HG03095 (cell line): ENCODE measurements around the gene PAQR5.
"Not testable (repeated sequence)": the region's sequence is repeated elsewhere in the genome, so short reads cannot be mapped to it uniquely, and the experiment has no call there.

ENCODE experiments used
- ATAC-seq: cut with Tn5 transposase; IDR thresholded peaks from one replicate; pipeline ENCODE4 v1.9.1; 2021; ENCODE audit warnings: moderate library complexity; ENCODE audit not compliant: unreplicated experiment

Gene PAQR5

DNA sequence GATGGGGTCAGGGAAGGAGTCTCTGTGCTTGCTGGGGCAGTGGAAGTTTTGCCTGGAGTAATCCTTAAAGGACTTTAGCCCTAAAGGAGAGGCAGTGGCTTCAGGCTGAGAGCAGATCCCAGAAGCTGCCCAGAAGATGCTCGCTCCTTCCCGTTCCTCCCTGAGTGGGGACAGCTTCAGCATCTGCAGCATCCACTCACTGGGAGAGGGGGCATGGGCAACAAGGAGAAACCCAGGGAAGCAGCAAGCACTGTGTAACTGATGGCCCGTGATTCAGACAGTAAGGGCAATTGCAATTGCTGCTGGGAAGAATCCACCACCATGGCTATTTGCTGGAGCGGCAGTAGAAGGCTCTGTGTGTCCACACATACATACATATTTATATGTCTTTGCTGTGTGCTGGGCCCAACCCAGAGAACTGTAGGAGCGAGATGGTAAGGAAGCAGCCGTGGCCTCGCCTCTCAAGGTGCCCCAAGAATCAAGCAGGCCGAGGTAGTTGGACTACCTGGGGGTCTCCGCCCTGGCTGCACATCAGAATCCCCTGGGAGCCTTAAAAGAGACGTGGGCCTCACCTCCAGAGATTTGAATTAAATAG lies 5.8 kb upstream of the PAQR5 start:
- ATAC-seq, result no peak

DNA sequence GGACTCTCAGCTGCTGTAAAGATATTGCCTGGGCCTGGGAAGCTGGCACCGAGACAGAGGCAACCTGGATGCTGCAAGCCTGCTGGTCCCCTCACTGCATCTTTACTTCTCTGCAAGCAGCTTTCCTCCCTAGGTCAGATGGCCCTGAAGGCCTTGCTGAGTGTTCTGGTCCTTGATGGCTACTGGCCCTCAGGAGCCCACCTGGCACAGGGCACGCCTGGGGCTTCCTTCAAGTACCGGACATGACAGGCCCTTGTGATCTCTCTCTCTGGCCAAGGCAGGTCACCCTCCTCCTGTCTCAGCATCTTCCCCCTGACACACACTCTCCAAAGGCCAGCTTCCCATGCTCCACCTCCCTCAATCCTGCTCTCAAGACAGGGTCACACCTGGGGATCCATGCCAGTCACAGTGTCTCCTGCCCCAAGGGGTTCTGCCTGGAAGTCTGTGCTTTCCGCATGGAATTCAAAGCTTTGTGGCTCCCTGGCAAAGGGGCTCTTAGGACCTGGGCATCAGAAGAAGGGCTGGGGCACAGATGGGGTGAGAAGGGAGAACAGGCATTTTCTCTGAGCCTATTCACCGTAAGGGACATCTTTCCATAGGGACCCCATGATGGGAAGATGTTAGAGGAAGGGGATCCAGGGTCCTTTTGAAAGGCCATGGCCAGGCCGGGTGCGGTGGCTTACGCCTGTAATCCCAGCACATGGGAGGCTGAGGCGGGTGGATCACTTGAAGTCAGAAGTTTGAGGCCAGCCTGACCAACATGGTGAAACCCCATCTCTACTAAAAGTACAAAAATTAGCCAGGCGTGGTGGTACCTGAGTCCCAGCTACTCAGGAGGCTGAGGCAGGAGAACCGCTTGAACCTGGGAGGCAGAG lies 4.7 kb upstream of the PAQR5 start:
- no peak for ATAC-seq

DNA sequence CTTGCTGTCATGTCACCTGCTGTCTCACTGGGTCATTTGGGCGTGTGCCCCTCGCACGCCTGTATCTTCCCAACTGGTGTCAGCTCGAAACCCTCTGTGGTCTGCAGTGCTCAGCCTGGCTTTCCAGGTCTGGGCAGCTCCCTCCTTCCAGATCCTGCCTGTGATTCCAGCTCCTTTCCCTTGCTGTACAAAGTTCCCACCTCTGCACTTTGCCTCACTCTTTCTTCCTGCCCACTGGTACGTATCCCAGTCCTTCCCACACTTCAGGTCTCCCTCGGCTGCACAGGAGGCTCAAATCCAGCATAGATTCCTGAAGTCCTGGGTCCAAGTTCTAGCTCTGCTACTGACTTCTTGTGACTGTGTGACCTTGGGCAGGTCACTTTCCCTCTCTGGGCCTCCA lies 2.1 kb upstream of the PAQR5 start:
- ATAC-seq, result no peak

DNA sequence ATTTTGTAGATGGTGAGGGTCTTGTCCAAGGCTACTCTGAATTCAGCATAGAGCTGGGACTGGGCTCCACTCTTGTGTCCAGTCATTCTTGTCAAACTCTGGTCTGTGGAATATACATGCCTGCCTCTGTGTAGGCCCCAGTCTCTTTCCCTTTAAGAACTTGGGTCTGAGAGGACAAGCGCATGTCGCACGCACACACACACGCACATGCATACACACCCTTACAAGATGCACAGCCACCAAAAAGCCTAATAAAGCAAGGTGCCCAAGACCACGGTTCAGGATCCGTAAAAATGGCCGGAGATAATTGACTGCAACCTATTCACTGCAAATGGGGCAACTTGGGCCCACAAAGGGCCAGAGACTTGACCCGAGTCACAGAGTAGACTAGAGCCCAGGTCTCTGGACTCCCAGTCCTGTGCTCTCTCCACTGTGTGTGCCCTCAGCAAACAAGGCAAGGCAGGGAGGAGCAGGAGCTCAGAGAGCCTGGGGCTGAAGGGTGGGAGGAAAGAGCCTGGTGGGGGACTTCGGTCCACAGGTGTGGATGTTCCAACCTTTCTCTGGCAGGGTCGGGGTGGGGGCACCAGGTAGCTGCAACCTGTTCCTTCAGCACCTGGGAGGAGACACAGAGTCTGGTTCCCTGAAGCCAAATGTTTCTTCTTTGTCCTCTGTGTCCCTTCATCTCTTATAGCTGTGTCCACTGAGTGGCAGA lies 914 bp upstream of the PAQR5 start:
- no peak for ATAC-seq

DNA sequence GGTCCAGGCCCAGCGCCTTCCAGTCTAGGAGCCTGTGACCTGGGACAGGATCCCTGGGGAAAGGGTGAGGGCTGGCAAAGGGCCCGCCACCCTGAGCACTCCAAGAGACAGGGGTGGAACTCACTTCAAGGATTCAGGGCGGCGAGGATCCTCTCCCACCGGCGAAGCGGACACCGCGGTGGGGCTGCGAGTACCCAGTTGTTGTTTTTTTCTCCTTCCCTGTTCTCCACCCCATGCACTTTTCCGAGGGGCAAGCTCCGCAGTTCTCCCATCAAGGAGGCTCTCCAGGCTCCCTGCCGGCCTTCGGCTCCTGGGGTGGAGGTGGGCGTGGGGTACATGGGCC lies 387 bp upstream of the PAQR5 start:
- no peak for ATAC-seq

DNA sequence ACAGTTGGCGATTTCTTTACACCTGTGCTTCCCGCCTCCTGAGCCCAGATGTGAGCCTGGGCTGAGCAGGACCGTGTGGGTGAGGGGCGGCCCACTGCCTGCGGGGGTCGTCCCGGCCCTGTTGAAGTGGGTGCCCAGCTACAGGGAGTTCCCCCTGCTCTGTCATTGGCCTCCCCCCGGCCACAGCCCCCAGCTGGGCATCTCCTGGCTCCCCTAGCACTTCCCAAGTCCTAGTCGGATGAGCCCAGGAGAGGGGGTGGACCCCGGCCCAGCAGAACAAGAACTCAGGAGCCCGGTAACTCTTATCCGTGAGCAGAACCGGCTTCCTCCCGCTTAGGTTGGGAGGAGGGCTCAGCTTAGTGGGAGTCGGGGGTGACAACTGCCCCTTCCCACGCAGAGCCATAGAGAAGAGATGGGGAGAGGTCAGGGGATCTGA lies 757 bp downstream of the PAQR5 start:
- no peak for ATAC-seq

DNA sequence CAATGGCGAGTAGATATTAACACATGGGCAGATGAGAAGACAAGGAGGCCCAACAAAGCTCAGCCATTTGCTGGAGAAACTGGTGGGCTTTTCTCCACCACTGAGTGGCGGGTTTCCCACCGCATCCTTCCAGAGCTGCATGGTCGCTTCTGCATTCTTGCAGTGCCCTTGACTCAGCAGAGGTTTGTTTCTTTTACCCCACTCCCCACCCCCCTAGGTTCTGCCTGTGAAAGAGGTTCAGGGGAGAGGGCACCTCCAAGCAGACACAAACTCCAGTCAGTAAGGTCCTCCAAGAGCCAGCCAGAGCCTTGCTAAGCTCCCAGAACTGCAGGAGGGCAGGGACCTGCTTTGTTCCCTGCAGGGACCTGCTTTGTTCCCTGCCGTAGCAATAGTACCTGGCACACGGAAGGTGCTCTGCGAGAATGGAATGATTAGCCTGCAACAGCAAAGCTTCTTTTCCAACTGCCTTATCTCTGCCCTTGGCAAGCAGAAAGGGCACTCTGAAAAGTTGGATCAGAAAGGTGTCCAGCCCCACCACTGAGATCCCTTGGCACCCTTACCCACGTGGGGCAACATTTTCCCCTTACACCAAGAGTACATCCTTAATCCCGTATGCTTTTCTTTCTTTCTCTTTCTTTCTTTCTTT lies 1.4 kb downstream of the PAQR5 start:
- no peak for ATAC-seq

DNA sequence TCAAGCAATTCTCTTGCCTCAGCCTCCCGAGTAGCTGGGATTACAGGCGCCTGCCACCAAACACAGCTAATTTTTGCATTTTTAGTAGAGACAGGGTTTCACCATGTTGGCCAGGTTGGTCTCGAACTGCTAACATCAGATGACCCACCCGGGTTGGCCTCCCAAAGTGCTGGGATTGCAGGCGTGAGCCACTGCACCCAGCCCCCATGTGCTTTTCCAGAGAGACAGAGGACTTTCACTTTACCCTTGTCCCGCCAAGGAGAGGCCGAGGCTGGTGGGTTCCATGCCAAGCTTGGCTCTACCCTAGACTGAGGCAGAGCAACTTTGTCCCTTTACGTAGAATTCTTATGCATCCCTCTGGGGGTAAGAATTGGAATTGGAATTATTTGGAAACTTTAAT lies 2.4 kb downstream of the PAQR5 start:
- ATAC-seq, result not testable (repeated sequence)

DNA sequence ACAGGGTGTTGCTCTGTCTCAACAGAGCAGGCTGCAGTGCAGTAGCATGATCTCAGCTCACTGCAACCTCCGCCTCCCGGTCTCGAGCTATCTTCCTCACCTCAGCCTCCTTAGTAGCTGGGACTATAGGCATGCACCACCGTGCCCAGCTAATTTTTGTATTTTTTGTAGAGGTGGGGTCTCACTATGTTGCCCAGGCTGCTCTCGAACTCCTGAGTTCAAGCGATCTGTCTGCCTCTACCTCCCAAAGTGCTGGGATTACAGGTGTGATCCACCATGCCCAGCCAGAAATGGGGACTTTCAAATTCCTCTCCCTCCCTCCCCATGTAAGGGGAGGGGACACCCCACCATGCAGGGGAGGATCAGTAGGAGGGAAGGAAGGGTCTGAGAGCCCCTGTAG lies 3.4 kb downstream of the PAQR5 start:
- not testable (repeated sequence) for ATAC-seq

DNA sequence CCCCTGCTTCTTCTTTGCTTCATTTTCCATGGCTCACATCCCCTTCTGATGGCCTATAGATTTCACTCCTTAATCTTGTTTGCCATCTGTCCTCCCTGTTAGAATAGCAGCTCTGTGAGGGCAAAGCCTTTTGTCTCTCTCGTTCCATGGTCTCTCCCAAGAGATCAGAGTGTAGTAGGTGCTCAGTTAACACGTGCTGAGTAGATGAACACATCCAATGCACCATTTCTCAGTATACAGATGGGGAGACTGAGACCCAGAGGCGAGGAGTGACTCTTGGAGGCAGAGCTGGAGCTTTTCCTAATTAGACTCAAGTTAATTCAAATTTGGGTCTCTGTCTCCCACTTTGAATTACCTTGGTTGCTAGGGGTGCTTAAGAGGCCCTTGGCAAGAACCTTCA lies 4.2 kb downstream of the PAQR5 start:
- ATAC-seq, result no peak

DNA sequence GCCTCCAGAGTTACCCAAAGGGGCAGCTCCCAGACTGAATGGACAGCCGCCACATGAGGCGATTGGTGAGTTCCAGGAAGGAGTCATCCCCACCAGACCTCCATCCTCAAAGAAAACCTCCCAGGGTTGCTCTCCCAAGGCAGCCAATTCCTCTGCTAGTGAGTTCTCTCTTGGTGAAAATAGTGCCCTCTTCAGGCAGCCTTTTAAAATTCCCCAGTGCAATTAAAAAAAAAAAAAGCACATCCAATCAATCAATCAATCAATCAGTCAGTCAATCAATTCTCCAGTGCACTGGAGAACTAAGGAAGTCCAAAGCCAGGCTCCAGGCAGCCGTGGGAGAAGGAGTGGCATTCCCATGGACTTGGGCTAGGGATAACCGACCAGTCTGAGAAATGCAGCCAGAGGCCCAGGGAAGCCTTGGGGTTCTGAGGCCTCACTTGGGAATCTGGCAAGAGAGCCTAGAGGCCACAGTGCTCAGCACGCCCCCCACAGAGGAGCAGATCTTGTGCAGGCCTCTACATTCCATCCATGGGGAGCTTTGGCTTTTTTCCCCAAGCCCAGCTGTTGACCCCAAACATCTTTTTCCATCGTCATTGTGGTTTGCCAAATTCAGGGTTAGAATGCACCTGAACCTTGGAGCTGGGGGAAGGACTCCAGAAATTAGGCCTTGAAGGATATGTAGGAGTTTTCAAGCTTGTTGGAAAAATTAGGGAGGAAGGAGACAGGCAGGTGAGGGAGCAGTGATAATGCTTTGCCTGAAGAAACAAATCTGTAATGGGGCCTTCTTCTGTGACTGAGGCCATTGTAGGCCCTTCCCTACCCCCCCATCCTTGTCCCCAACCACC lies 4.8 kb downstream of the PAQR5 start:
- no peak for ATAC-seq

DNA sequence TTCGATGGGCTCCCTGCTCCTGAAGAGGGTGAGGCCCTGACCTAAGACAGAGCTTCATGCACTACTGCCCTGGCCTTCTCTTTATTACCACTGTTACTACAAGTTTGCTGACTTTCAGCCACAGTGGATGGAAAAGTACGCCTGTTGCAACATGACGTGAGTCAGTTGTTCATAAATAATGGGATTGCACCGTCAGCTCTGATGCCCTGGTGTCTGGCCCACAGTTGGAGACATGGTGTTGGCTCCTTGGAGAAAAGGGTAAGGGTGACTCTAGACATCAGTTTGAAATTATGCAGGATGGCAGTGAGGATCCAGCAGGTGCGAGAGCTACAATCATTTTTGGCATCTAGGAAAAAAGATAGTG lies 5.5 kb downstream of the PAQR5 start:
- no peak for ATAC-seq

DNA sequence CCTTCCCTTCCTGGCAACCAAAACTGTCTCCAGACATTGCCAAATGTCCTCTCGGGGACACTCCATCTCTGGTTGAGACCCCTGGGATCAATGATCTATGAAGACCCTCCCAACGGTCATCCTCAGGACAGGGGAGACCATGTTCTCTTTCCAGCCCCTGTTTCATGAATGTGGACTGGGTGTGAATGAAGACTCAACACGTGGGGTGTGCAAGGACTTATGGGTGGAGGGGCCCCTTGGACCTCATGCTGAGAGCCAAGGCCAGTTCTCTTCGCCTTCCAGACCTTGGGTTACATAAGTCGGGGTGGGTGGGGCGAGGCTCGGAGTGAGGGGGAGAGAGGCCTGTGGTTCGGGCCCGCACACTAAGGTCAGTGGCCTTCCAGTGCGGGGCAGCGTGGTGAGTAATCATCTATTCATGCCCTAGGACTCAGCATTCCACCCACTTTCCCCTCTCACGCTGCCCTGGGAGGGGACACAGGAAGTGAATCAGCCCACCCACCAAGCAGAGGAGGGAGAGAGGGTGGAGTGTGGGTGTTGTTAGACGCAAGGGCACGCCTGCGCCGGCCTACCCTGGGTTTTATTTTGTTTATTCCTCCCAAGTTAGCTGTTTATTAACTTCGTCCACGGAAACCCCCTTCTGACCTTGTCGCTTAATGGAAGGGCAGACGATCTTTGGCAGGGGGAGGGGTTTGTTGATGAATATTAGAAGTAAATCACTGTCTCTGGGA lies 6.7 kb downstream of the PAQR5 start:
- no peak for ATAC-seq

DNA sequence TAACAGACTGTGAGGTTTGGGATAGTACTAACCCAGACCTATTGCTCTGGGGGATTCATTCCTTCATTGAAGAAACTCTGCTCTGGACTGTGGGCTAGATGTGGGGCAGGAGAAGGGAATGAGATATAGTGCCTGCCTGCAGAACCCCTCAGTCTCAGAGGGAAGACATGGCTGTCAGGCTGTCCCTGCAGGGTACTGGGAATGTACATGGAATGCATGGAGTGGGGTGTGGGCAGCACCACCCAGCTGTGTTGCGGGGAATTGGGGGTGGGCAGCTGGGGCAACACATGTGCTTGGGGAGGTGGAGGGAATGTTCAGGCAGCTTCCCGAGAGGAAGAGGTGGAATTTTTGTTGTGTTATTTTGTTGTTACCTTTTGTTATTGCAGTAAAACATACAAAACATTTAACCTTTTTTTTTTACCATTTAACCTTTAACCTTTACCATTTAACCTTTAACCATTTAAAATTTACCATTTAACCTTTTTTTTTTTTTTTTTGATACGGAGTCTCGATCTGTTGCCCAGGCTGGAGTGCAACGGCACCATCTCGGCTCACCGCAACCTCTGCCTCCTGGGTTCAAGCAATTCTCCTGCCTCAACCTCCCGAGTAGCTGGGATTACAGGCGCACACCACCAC lies 7.3 kb downstream of the PAQR5 start:
- ATAC-seq, result no peak

DNA sequence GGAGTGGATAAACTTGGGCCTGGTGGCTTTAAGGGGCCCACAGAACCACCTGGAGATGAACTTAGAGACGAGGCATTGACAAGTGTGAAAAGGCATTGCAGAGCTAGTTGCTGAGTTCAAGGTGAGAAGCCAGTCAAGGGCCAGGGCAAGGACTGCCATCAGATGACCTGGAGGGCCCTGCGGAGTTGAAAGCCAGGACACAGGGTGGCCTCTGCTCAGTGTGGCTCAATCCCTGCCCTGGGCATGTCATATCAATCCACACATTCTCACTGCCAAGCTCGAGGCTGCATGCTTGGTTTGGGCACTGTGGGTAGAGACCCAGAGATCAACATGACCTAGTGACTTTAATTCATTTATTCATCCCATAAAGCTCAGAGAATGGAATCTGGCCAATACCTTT lies 9.2 kb downstream of the PAQR5 start:
- ATAC-seq, result no peak

DNA sequence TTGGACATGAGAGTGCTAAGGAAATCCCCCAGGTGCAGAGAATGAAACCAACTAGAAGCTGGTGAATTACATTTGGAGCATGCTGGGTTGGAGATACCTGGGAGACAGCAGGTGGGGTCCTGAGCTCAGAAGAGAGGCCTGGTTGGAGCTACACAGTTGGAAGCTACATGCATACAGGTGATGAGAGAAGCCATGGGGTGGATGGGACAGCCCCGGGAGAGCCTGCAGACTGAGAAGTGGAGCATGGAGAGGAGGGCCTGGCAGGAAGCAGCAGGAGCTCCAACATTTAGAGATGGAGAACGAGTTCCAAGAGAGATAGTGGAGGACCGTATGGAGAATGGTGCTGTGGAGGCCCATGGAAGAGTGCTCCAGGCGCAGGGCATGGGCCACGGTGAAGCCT lies 10.2 kb downstream of the PAQR5 start:
- ATAC-seq, result no peak

DNA sequence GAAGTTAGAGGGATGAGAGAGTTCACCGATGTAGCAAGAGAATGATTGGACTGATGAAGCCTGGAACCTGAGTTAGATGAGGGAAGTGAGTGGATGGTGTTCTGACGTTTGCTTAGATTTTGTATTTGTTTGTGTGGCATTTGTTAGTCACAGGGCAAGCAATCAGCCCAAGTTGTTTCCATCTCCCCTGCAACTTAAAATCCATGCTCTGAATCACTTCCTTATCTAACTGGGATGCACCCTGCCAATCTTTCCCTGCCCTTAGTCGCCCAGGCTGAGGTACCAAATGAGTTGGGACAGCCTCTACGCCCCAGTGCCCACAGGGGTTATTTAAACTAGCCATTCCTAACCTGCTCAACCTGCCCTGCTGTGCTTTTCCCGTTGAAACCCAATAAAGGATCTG lies 12.6 kb downstream of the PAQR5 start:
- ATAC-seq, result no peak

DNA sequence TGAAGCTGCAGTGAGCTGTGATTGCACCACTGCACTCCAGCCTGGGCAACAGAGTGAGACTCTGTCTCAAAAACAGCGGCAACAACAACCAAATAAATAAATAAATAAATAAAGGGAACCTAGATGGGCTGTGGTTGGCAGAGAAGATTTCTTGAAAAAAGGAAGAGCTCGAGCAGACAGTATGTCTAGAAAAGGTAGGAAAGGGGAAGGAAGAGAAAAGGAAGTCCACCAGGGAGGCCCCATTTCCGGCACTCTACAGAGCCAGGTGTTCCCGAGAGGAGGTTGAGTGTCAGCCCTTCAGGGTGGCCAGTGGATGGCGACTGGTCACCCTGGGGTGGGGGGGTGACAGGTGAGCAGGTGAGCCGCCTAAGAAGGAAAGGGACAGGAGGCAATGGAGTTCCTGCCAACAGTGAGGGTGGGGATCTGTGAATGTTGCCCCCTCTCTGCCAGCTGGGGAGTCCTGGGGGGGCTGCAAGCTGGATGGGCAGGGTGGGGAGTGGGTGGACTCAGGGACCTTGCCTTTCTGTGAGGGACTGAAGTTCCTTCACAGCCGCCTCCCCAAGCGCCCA lies 14.8 kb downstream of the PAQR5 start:
- ATAC-seq, result no peak

DNA sequence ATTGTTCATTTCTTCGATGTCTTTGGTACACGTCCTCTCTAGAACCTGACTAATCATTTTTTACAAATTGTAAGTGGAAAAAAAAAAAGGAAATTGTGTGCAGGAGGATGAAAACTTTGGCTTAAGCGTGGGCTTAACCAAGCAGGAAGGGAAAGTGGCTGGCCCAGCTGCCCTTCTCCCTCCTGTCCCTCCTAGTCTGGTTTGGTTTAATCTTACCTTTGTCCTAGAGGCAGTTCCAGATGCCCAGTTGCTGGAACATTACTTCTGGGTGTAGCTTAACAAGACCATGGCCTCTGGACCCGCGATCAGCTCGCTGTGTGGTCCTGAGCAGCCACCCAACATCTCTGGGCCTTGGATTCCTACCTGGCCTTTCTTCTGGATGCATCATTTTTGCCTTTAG lies 15.4 kb downstream of the PAQR5 start:
- no peak for ATAC-seq
